A549 treated with AZD2906 at 1 μM for 4 hours (cell line): ENCODE results near the gene FOXD4. TPM values are rescaled to one million over a fixed set of nuclear protein-coding genes. Genes with fewer than 3 reads are reported as not detected.

Source experiments
- total RNA-seq: library from RNA; stranded (reverse); fragments of 200-300 nt; extraction: Qiagen RNA extraction; gene quantifications from 5 replicates; pipeline ENCODE4 v1.2.3, GENCODE V29; 2022

FOXD4 gene
- 0.13 to 0.57 TPM (median 0.37 TPM) in 5 replicates for total RNA-seq

GRCh38 chr9:117995-118467 lies at the start of gene FOXD4:
FOXD4 (minus strand) TSS chr9:118417; CDS start chr9:118119, 298 bp downstream.

Other genes with a start within 250 kb of the FOXD4 start
- gene WASHC1, start 89.0 kb downstream of the FOXD4 start, total RNA-seq, result 6.9 to 12.3 TPM (median 11.2 TPM) in 5 replicates
- gene ZNG1A, start 60.6 kb upstream of the FOXD4 start, total RNA-seq, result 24.2 to 25.9 TPM (median 24.6 TPM) in 5 replicates
- 0.29 to 0.71 TPM (median 0.51 TPM) in 5 replicates for gene DOCK8, start 96.4 kb upstream of the FOXD4 start, total RNA-seq